ENCODE measurements around the gene TRPV5.

- TF ChIP-seq POLR2A (IDR thresholded peaks at IDR 0.05) (no peak), CTCF (IDR thresholded peaks at IDR 0.05) (no peak)
These were observed 15.1 kb upstream of the TRPV5 start for GRCh38 chr7:142948603-142949002.
